Hepatic stellate cell (primary cell): ENCODE data around the gene IGSF1.
"Not testable (repeated sequence)": the region's sequence is repeated elsewhere in the genome, so short reads cannot be mapped to it uniquely, and the experiment has no call there.

Experiments used
- DNase-seq: peaks from one replicate; pipeline ENCODE4 v3.0.0; 2011; ENCODE audit warnings: low spot score

Gene IGSF1

DNA sequence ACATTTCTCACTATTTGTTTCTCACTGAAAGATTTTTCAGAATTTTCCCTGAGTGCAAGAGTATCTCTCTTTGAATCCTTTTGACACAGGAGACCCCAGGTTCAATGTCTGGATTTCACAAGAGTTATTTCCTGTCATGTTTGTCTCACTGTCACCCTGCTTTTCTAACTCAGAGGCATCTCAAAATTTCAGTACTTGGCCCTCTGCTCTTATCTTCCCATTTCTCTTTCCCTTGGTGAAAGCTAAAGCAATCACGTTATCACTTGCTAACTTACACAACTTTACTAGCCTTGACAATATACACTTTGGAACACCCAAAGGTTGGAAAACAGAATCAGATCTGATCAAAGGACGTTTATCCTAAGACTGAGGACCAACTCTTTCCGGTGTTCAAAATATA lies 17.3 kb downstream of the IGSF1 start:
- no peak for DNase-seq

- DNase-seq: no peak
Observed at GRCh38 chrX:131271274-131271673, 17.8 kb downstream of the IGSF1 start.

DNA sequence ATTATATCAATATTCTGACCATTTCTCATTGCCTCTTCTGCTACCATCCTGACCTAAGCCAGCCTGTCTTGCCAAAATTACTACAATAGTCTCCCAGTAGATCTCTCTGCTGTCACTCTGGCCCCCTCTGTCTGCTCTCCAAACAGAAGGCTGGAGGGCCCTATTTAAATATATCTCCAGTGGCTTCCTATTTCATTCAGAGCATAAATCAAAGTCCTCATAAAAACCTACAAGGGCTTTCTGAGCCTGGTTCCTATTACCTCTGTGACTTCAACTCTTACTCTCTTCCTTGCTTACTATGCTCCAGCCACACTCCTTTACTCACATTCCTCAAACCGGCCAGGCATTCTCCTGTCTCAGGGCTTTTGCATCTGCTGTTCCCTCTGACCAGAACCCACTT lies 19.0 kb downstream of the IGSF1 start:
- DNase-seq: no peak

GRCh38 chrX:131264665-131265064 lies 24.4 kb downstream of the IGSF1 start:
- no peak for DNase-seq

GRCh38 chrX:131264053-131264452 lies 25.1 kb downstream of the IGSF1 start:
- no peak for DNase-seq

DNA sequence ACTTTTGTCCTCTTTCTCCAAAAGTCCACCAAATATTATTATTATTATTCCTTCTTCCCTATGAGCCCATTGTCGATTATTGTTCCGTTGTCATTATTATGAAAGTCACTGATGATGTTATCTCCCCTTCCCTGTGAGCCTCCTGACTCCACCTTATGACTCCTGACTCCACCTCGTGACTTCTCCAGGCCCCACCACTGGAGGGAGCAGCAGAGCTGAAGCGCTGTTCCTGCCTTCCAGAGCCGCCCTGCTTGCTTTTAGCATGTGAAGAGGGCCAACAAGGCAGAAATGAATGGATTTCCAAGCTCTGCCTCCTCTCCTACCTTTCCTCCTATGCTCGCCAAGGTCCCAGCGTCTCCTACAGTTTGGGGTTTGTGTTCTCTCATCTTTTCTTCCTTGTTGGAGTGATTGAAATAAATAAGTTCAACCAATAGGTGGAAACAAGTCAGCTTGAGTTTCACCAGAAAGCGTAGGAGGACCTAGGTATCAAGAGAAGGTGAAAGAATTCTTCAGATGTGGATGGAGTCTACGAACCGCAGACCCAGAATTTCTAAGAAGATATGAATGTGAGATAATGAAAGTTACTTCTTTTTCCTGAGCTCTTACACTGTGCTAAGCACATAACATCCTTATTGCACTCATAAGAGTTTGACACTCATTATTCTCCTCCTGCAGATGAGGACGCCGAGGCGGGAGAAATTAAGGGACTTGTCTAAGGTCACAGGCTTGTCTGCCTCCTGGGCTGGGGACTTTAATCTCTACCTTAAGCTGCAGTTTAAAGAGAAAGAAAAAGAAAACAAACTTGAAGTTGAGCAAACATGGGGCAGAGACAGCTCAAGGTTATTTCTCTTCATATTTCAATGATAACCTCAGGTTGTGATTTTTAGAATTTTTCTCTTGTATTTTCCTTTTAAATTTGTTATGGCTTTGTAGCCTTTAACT lies 26.1 kb downstream of the IGSF1 start:
- no peak for DNase-seq

DNA sequence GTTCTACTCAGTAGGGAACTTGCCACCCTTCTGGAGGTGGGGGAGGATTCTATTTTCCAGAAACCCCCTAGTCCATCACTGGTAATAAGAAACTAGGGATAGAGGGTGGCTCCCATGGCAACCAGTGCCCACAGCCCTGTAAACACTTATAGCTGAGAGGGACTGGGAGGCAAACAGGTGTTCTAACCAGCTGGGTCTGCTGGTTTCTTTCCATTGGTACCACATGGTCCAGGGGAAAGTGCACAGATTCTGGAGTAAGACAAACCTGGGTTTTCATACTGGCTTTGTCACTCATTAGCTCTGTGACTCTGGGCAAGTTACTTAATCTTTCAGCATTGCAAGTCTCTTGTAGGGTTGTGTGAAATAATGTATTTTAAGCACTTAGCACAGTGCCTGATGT lies 26.9 kb downstream of the IGSF1 start:
- no peak for DNase-seq

- no peak for DNase-seq
Observed at GRCh38 chrX:131257367-131257766, 31.7 kb downstream of the IGSF1 start.

DNA sequence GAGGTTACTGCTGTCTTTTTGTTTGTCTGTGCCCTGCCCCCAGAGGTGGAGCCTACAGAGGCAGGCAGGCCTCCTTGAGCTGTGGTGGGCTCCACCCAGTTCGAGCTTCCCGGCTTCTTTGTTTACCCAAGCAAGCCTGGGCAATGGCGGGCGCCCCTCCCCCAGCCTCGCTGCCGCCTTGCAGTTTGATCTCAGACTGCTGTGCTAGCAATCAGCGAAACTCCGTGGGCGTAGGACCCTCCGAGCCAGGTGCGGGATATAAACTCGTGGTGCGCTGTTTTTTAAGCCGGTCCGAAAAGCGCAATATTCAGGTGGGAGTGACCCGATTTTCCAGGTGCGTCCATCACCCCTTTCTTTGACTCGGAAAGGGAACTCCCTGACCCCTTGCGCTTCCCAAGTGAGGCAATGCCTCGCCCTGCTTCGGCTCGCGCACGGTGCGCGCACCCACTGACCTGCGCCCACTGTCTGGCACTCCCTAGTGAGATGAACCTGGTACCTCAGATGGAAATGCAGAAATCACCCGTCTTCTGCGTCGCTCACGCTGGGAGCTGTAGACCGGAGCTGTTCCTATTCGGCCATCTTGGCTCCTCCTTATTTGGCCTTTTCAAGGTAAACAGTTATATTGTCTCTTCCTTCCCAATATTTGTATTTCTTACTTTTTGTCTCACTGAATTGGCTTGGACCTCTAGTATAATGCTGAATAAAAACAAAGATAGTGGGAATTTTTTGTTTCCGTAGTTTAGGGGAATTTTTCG lies 37.9 kb downstream of the IGSF1 start:
- not testable (repeated sequence) for DNase-seq

DNA sequence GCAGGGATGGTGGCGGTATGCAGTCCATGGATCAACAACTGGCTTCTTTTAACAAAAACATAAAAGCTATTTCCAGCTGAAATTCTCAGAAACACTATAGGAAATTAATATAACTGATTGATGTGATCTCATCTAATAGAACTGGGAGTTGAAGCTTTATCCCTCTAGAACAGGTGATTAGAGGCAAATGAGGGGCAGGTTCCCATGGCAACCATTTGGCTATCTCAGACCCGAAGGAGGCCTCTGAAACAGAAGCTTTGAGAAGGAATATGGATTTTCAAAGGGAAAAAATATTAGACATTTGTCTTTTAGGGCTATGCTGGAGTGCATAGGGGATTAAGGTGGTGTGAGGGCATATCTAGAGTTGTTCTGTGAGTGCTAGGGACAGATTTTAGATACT lies 50.0 kb downstream of the IGSF1 start:
- DNase-seq: no peak

- no peak for DNase-seq
Observed at GRCh38 chrX:131237363-131237762, 51.7 kb downstream of the IGSF1 start.

- no peak for DNase-seq
Observed at GRCh38 chrX:131235768-131236545, 53.1 kb downstream of the IGSF1 start.

DNA sequence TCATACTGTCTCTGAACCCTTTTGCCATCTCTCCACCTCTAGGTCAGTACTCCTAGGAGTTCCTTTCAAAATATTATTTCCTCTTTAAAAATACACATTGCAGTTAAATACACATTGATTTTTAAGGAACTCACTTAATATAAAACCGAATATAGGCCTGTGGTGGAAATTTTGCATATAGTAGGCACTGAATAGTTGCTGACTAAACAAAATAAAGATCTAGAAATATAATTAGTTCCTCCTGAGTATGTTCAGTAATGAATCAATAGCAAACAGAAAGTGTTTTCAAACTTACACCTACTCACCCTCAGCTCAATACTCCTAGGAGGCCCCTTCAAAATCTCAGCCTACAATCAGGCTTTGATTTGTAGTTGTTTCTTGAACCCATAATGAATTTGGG lies 61.5 kb downstream of the IGSF1 start:
- no peak for DNase-seq

- DNase-seq: no peak
Observed at GRCh38 chrX:131226591-131226990, 62.5 kb downstream of the IGSF1 start.

- no peak for DNase-seq
Observed at GRCh38 chrX:131225078-131225477, 64.0 kb downstream of the IGSF1 start.
